ENCODE measurements around the gene TMSB10.

DNA sequence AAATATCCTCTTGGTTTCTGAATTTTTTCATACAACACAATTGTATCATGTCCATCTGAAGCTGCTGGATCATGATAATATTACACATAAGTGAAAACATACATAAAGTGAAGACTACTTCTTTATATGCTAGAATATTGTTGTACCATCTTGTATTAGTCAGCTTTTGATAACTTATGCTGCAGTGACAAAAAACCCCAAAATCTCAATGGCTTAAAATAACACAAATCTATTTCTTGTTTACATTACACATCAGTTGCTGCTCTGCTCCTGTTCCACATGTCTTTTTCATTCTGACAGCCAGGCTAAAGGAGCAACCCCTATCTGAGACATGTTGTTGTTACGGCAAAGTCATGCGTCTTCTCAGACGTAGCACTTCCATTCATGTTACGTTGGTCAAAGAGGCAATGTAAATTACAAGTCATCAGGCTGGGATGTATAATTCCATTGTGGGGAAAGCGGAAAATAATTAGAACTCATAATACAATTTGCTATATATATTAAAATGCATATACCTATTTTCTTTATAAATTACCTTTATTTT lies 5.8 kb downstream of the TMSB10 start:
- TF ChIP-seq, protein P1, sequence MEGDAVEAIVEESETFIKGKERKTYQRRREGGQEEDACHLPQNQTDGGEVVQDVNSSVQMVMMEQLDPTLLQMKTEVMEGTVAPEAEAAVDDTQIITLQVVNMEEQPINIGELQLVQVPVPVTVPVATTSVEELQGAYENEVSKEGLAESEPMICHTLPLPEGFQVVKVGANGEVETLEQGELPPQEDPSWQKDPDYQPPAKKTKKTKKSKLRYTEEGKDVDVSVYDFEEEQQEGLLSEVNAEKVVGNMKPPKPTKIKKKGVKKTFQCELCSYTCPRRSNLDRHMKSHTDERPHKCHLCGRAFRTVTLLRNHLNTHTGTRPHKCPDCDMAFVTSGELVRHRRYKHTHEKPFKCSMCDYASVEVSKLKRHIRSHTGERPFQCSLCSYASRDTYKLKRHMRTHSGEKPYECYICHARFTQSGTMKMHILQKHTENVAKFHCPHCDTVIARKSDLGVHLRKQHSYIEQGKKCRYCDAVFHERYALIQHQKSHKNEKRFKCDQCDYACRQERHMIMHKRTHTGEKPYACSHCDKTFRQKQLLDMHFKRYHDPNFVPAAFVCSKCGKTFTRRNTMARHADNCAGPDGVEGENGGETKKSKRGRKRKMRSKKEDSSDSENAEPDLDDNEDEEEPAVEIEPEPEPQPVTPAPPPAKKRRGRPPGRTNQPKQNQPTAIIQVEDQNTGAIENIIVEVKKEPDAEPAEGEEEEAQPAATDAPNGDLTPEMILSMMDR (CRISPR knock-in tag; IDR thresholded peaks at IDR 0.05) = no peak
- TF ChIP-seq TOE1 (CRISPR knock-in tag; IDR thresholded peaks at IDR 0.05) (no peak), CREB1 (IDR thresholded peaks at IDR 0.05) (no peak), CREB1 (CRISPR knock-in tag; IDR thresholded peaks at IDR 0.05) (no peak)
- TF ChIP-seq, protein P2, sequence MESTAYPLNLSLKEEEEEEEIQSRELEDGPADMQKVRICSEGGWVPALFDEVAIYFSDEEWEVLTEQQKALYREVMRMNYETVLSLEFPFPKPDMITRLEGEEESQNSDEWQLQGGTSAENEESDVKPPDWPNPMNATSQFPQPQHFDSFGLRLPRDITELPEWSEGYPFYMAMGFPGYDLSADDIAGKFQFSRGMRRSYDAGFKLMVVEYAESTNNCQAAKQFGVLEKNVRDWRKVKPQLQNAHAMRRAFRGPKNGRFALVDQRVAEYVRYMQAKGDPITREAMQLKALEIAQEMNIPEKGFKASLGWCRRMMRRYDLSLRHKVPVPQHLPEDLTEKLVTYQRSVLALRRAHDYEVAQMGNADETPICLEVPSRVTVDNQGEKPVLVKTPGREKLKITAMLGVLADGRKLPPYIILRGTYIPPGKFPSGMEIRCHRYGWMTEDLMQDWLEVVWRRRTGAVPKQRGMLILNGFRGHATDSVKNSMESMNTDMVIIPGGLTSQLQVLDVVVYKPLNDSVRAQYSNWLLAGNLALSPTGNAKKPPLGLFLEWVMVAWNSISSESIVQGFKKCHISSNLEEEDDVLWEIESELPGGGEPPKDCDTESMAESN (CRISPR knock-in tag; conservative IDR thresholded peaks at IDR 0.05) = no peak

All from HepG2 (cell line).